ENCODE measurements around the gene CCDC43. TPM values are rescaled to one million over a fixed set of nuclear protein-coding genes. Genes with fewer than 3 reads are reported as not detected.

CCDC43 gene
- total RNA-seq, 1 experiment from 2014 or later: 33.0 TPM

DNA sequence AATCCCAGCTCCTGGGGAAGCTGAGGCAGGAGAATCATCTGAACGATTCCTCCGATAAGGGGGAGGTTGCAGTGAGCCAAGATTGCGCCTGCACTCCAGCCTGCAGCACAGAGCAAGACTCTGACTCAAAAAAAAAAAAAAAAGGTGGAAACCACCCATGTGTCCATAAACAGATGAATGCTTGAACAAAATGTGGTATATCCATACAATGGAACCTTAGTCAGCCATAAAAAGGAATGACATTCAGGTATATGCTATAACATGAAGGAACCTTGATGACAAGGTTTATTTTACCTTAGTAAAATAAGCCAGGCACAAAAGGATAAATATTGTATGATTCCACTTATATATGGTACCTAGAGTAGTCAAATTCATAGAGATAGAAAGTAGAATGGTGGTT, 36.2 kb downstream of the CCDC43 start:
- CTCF ChIA-PET: no interaction called here
- no peak for TF ChIP-seq POLR2AphosphoS5 (IDR thresholded peaks at IDR 0.05; ENCODE audit: low read depth, low read length)
- TF ChIP-seq SRF (IDR thresholded peaks at IDR 0.05; ENCODE audit: low read depth): no peak
- no peak for TF ChIP-seq ZNF274 (IDR thresholded peaks at IDR 0.05; ENCODE audit: low read depth, low read length)
- TF ChIP-seq SP1 (IDR thresholded peaks at IDR 0.05; ENCODE audit: low read depth): no peak
- TF ChIP-seq YY1 (IDR thresholded peaks at IDR 0.05; ENCODE audit: extremely low read depth, insufficient replicate concordance, low read depth, low read length): no peak
- TF ChIP-seq, protein P1, sequence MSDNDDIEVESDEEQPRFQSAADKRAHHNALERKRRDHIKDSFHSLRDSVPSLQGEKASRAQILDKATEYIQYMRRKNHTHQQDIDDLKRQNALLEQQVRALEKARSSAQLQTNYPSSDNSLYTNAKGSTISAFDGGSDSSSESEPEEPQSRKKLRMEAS (IDR thresholded peaks at IDR 0.05): no peak
- TF ChIP-seq POLR2A (IDR thresholded peaks at IDR 0.05; ENCODE audit: borderline replicate concordance, extremely low read depth, insufficient read depth, insufficient read length): no peak
- no peak for TF ChIP-seq CBX3 (IDR thresholded peaks at IDR 0.05; ENCODE audit: low read depth)
- TF ChIP-seq EZH2 (IDR thresholded peaks at IDR 0.05): no peak
- TF ChIP-seq CEBPB (IDR thresholded peaks at IDR 0.05; ENCODE audit: low read depth): no peak
- no peak for TF ChIP-seq ATF3 (IDR thresholded peaks at IDR 0.05)
- TF ChIP-seq, protein P2, sequence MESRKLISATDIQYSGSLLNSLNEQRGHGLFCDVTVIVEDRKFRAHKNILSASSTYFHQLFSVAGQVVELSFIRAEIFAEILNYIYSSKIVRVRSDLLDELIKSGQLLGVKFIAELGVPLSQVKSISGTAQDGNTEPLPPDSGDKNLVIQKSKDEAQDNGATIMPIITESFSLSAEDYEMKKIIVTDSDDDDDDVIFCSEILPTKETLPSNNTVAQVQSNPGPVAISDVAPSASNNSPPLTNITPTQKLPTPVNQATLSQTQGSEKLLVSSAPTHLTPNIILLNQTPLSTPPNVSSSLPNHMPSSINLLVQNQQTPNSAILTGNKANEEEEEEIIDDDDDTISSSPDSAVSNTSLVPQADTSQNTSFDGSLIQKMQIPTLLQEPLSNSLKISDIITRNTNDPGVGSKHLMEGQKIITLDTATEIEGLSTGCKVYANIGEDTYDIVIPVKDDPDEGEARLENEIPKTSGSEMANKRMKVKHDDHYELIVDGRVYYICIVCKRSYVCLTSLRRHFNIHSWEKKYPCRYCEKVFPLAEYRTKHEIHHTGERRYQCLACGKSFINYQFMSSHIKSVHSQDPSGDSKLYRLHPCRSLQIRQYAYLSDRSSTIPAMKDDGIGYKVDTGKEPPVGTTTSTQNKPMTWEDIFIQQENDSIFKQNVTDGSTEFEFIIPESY (IDR thresholded peaks at IDR 0.05; ENCODE audit: extremely low read depth, insufficient replicate concordance, low read length): no peak
- TF ChIP-seq EGR1 (IDR thresholded peaks at IDR 0.05; ENCODE audit: low read depth): no peak
- TF ChIP-seq, protein P3, sequence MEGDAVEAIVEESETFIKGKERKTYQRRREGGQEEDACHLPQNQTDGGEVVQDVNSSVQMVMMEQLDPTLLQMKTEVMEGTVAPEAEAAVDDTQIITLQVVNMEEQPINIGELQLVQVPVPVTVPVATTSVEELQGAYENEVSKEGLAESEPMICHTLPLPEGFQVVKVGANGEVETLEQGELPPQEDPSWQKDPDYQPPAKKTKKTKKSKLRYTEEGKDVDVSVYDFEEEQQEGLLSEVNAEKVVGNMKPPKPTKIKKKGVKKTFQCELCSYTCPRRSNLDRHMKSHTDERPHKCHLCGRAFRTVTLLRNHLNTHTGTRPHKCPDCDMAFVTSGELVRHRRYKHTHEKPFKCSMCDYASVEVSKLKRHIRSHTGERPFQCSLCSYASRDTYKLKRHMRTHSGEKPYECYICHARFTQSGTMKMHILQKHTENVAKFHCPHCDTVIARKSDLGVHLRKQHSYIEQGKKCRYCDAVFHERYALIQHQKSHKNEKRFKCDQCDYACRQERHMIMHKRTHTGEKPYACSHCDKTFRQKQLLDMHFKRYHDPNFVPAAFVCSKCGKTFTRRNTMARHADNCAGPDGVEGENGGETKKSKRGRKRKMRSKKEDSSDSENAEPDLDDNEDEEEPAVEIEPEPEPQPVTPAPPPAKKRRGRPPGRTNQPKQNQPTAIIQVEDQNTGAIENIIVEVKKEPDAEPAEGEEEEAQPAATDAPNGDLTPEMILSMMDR (IDR thresholded peaks at IDR 0.05 in 2 of 3, conservative IDR thresholded peaks at IDR 0.05 in 1 of 3; ENCODE audit: borderline replicate concordance in 1 of 3, insufficient read depth in 1 of 3, low read depth in 2 of 3, low read length in 2 of 3): no peak

More for the DNA sequence above, 36.2 kb downstream of the CCDC43 start:
- no peak overlapping the region for H2AFZ ChIP-seq (ENCODE audit: low read depth, low read length, poor library complexity, severe bottlenecking)
- DNase-seq (ENCODE audit: low read depth, low spot score) (no peak), ATAC-seq (no peak)
- intact Hi-C loops (cut with micrococcal nuclease): no loop called here
- H4K20me1 ChIP-seq (ENCODE audit: insufficient read depth): no peaks in the 10 kb centered on the region
- RAD21 ChIA-PET (ENCODE audit: low non-redundant PET in 1 of 2, low total read pairs in 2 of 2, uncharacterized antibody in 2 of 2, unreplicated experiment in 2 of 2): no interaction called here
- no peaks in the 10 kb centered on the region for H3K36me3 ChIP-seq (ENCODE audit: control insufficient read depth in 1 of 2, insufficient read depth in 2 of 2, low read length in 2 of 2)
- no peak overlapping the region for H3K27ac ChIP-seq (ENCODE audit: low read depth, low read length)
- no peaks in the 10 kb centered on the region for H3K27me3 ChIP-seq (ENCODE audit: insufficient read depth, low read length)
- H3K4me1 ChIP-seq (ENCODE audit: control insufficient read depth in 1 of 2, insufficient read depth in 2 of 2, low read length in 2 of 2): no peaks in the 10 kb centered on the region
- no peak overlapping the region for H3K4me2 ChIP-seq (ENCODE audit: low read length)
- H3K4me3 ChIP-seq (replicated peaks in 1 of 2; ENCODE audit: low read depth in 1 of 2, low read length in 2 of 2): no peak overlapping the region
- BruUV-seq (replicated peaks): no TSS peak
- no peak overlapping the region for H3K9ac ChIP-seq (ENCODE audit: low read length)
- no peaks in the 10 kb centered on the region for H3K9me2 ChIP-seq (ENCODE audit: insufficient read depth)
- no peaks in the 10 kb centered on the region for H3K79me2 ChIP-seq (ENCODE audit: insufficient read depth, low read length)
- POLR2A ChIA-PET: no interaction called here
- H3K9me3 ChIP-seq (ENCODE audit: control insufficient read depth in 1 of 2, insufficient read depth in 1 of 2, low read depth in 1 of 2, low read length in 2 of 2): no peaks in the 10 kb centered on the region

Measured in HCT116 (cell line).